Measurements from ENCODE around the gene SQSTM1.
A peak's percentile ranks its signal among the peaks of the same experiment; 100 is the strongest.

The SQSTM1 gene

GRCh38 chr5:179793468-179794139, 27.1 kb upstream of the SQSTM1 start, which contains the start of gene LTC4S:
Gene LTC4S, plus strand, starts transcription at chr5:179793986. Its CDS starts 95 bp downstream, at chr5:179794081.
- TF ChIP-seq, protein P1, sequence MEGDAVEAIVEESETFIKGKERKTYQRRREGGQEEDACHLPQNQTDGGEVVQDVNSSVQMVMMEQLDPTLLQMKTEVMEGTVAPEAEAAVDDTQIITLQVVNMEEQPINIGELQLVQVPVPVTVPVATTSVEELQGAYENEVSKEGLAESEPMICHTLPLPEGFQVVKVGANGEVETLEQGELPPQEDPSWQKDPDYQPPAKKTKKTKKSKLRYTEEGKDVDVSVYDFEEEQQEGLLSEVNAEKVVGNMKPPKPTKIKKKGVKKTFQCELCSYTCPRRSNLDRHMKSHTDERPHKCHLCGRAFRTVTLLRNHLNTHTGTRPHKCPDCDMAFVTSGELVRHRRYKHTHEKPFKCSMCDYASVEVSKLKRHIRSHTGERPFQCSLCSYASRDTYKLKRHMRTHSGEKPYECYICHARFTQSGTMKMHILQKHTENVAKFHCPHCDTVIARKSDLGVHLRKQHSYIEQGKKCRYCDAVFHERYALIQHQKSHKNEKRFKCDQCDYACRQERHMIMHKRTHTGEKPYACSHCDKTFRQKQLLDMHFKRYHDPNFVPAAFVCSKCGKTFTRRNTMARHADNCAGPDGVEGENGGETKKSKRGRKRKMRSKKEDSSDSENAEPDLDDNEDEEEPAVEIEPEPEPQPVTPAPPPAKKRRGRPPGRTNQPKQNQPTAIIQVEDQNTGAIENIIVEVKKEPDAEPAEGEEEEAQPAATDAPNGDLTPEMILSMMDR (conservative IDR thresholded peaks at IDR 0.05; ENCODE audit: low read depth) = no peak
- CTCF ChIA-PET = interaction anchor here (1.2 to 7.0 kb wide), 2 partner anchors 20 to 30 kb away, joined by 3 to 39 read pairs; no protein-coding TSS in a partner anchor
- POLR2A ChIA-PET (ENCODE audit: low non-redundant PET) = interaction anchor here (1.0 kb wide), 1 partner anchor 31 kb away, joined by 3 read pairs; no protein-coding TSS in a partner anchor
- peak within 1 kb of the TSS; percentile 86 for H3K27ac ChIP-seq
- no peak for DNase-seq (ENCODE audit: low spot score)

- H3K27ac ChIP-seq = peak overlapping the region; percentile 86
- no peak for DNase-seq (ENCODE audit: low spot score)
- TF ChIP-seq, protein P1 (conservative IDR thresholded peaks at IDR 0.05; ENCODE audit: low read depth) = no peak
- ChIA-PET POLR2A (ENCODE audit: low non-redundant PET) (interaction anchor here (1.0 kb wide), 1 partner anchor 31 kb away, joined by 3 read pairs; no protein-coding TSS in a partner anchor), CTCF (interaction anchor here (1.2 to 7.0 kb wide), 2 partner anchors 20 to 31 kb away, joined by 3 to 39 read pairs; no protein-coding TSS in a partner anchor)
Measured at GRCh38 chr5:179794171-179794570, 26.5 kb upstream of the SQSTM1 start.

- H3K27ac ChIP-seq = peak overlapping the region; percentile 86
- DNase-seq (ENCODE audit: low spot score) = no peak
- ChIA-PET CTCF (interaction anchor here (1.2 to 7.0 kb wide), 2 partner anchors 21 to 31 kb away, joined by 3 to 39 read pairs; no protein-coding TSS in a partner anchor), POLR2A (ENCODE audit: low non-redundant PET) (interaction anchor here (0.6 to 0.7 kb wide), 3 partner anchors 12 to 423 kb away, joined by 3 to 5 read pairs (median 4); no protein-coding TSS in a partner anchor)
- TF ChIP-seq, protein P1 (conservative IDR thresholded peaks at IDR 0.05; ENCODE audit: low read depth) = no peak
Measured at GRCh38 chr5:179794575-179794974, 26.1 kb upstream of the SQSTM1 start.

- ChIA-PET POLR2A (ENCODE audit: low non-redundant PET) (interaction anchor here (0.6 to 0.8 kb wide), 4 partner anchors 10 to 423 kb away, joined by 3 to 5 read pairs (median 4); no protein-coding TSS in a partner anchor), CTCF (interaction anchor here (0.6 to 7.0 kb wide), 4 partner anchors 32 to 173 kb away, joined by 3 to 39 read pairs (median 4); no protein-coding TSS in a partner anchor)
- TF ChIP-seq, protein P1 (conservative IDR thresholded peaks at IDR 0.05; ENCODE audit: low read depth) = no peak
- peak overlapping the region; percentile 86 for H3K27ac ChIP-seq
- peak; percentile 40 for DNase-seq (ENCODE audit: low spot score)
Measured at GRCh38 chr5:179795049-179795862, 25.4 kb upstream of the SQSTM1 start.

DNA sequence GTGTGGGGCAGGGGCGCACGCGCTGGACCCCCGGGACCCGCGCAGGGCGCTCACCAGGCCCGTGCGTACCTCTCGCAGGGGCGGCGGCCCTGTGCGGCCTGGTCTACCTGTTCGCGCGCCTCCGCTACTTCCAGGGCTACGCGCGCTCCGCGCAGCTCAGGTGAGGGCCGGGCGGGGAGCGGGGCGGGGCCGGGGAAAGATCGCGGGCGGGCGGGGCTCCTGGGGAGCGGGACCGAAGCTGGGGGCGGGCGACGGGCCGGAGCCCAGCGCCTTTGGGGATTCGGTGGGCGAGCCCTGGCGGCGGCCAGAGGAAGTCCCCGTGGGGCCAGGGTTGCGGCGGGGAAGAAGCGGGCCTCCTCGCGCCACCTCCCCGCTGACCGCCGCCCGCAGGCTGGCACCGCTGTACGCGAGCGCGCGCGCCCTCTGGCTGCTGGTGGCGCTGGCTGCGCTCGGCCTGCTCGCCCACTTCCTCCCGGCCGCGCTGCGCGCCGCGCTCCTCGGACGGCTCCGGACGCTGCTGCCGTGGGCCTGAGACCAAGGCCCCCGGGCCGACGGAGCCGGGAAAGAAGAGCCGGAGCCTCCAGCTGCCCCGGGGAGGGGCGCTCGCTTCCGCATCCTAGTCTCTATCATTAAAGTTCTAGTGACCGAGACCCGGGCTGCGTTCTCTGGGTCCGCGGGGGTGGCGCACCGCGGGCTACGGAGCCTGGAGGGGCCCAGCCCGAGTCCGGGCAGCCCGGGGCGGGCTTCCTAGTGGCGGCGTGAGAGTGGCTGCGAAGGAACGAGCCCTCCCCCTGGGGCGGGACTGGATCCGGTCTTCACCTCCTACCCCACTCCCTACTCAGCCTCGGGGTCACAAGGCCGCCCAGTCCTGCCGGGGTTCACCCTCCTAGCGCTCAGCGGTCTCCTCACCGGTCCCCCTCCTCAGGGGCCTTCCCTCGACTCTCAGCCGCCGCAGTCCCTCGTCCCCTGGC, 24.6 kb upstream of the SQSTM1 start:
- ChIA-PET CTCF (interaction anchor here (0.6 to 7.0 kb wide), 6 partner anchors 16 to 173 kb away, joined by 3 to 39 read pairs (median 3); no protein-coding TSS in a partner anchor), POLR2A (ENCODE audit: low non-redundant PET) (interaction anchor here (0.7 to 0.8 kb wide), 2 partner anchors 9 to 25 kb away, joined by 4 read pairs; partner anchors contain the start of gene SQSTM1)
- H3K27ac ChIP-seq = peak overlapping the region; percentile 86
- TF ChIP-seq, protein P1 (conservative IDR thresholded peaks at IDR 0.05; ENCODE audit: low read depth) = peak; percentile 95
- DNase-seq (ENCODE audit: low spot score) = peak; percentile 80
